ENCODE measurements around the gene CTNNA2. TPM values are rescaled to one million over a fixed set of nuclear protein-coding genes. Genes with fewer than 3 reads are reported as not detected.

The CTNNA2 gene
- total and polyA plus RNA-seq, 8 donors = 0.08 to 0.56 (median 0.17) TPM; not detected in 2

GRCh38 chr2:79670198-79670597 lies 157.3 kb downstream of the CTNNA2 start:
- Histone ChIP-seq H3K4me3 (no peak overlapping the region), H3K27me3 (no peaks in the 10 kb centered on the region), H3K9me3 (peaks cover 0 to 5% of the 10 kb centered on the region in 2 donors), H3K4me1 (no peaks in the 10 kb centered on the region), H3K36me3 (no peaks in the 10 kb centered on the region), H3K27ac (no peak overlapping the region)
- TF ChIP-seq CTCF (IDR thresholded peaks at IDR 0.05) = no peak
- ATAC-seq (no peak), DNase-seq (peak in 1 of 4 donors; percentile 47)
- intact Hi-C loops (cut with DNase I) = no loop called here

- no peak for TF ChIP-seq CTCF (IDR thresholded peaks at IDR 0.05)
- intact Hi-C loops (cut with DNase I) = no loop called here
- no peaks in the 10 kb centered on the region for H3K36me3 ChIP-seq
These were observed 174.0 kb downstream of the CTNNA2 start for GRCh38 chr2:79686884-79687283.

GRCh38 chr2:79695248-79695647 lies 182.4 kb downstream of the CTNNA2 start:
- no peak for TF ChIP-seq CTCF (IDR thresholded peaks at IDR 0.05)
- Histone ChIP-seq H3K27ac (no peak overlapping the region), H3K4me1 (no peaks in the 10 kb centered on the region), H3K9me3 (peaks cover 0 to 4% of the 10 kb centered on the region in 2 donors), H3K27me3 (no peaks in the 10 kb centered on the region), H3K4me3 (no peak overlapping the region), H3K36me3 (no peaks in the 10 kb centered on the region)
- ATAC-seq = no peak
- no peak for DNase-seq
- intact Hi-C loops (cut with DNase I) = no loop called here

More at GRCh38 chr2:79686884-79687283, 174.0 kb downstream of the CTNNA2 start:
- H3K27me3 ChIP-seq = no peaks in the 10 kb centered on the region
- no peaks in the 10 kb centered on the region for H3K9me3 ChIP-seq
- DNase-seq = no peak
- no peak for ATAC-seq
- no peaks in the 10 kb centered on the region for H3K4me1 ChIP-seq
- H3K4me3 ChIP-seq = no peak overlapping the region
- no peak overlapping the region for H3K27ac ChIP-seq

- peaks cover 0 to 4% of the 10 kb centered on the region in 2 donors for H3K9me3 ChIP-seq
- DNase-seq (peak in 1 of 4 donors; percentile 1), ATAC-seq (no peak)
- H3K4me3 ChIP-seq = no peak overlapping the region
- H3K36me3 ChIP-seq = no peaks in the 10 kb centered on the region
- intact Hi-C loops (cut with DNase I) = no loop called here
- TF ChIP-seq CTCF (IDR thresholded peaks at IDR 0.05) = no peak
- H3K4me1 ChIP-seq = no peaks in the 10 kb centered on the region
- H3K27me3 ChIP-seq = no peaks in the 10 kb centered on the region
- no peak overlapping the region for H3K27ac ChIP-seq
These were observed 184.3 kb downstream of the CTNNA2 start for GRCh38 chr2:79697200-79697599.

- no peak for DNase-seq
- ATAC-seq = no peak
- TF ChIP-seq CTCF (IDR thresholded peaks at IDR 0.05) = no peak
- Histone ChIP-seq H3K27me3 (no peaks in the 10 kb centered on the region), H3K27ac (no peak overlapping the region), H3K4me1 (no peaks in the 10 kb centered on the region), H3K9me3 (no peaks in the 10 kb centered on the region), H3K4me3 (no peak overlapping the region), H3K36me3 (no peaks in the 10 kb centered on the region)
- intact Hi-C loops (cut with DNase I) = no loop called here
These were observed 187.8 kb downstream of the CTNNA2 start for GRCh38 chr2:79700651-79701050.

Data from left lung (tissue), 10 donors.